D721Med (cell line): ENCODE data around the gene ORC1.

ENCODE experiments used
- DNase-seq: peaks from one replicate; pipeline ENCODE4 v3.0.0; 2011; ENCODE audit warnings: low spot score; ENCODE audit not compliant: insufficient read length
- FAIRE-seq: peaks from 2 replicates; lab custom pipeline; 2011; peaks lifted over from hg19 to GRCh38; lab: Jason Lieb, UNC
- TF ChIP-seq, protein P1 (sequence below): IDR thresholded peaks from 2 replicates; pipeline ENCODE4 v1.5.1; 2012; ENCODE audit warnings: mild to moderate bottlenecking, control low read depth; ENCODE audit not compliant: insufficient read depth; ENCODE audit errors: missing control alignments

ORC1 gene

DNA sequence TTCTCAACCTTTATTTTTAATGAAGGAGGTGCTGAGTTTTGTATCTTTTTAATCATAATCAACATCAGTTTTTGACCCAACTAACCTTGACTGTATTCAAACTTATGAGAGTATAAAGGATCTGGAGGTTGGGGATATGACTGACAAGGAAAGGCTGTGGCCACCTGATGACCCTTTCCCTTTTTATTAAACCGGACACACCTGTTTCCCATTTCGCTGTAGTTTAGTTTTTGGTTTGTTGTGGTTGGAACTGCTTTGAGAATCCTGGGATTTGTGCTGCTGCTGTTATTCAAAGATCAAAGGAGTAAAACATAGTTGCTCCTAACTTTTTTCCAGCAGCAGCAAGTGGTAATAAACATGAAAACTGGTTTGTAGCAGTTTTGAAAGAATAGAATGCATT, 12.6 kb upstream of the ORC1 start:
- no peak for FAIRE-seq
- DNase-seq, result no peak
- TF ChIP-seq, protein P1, sequence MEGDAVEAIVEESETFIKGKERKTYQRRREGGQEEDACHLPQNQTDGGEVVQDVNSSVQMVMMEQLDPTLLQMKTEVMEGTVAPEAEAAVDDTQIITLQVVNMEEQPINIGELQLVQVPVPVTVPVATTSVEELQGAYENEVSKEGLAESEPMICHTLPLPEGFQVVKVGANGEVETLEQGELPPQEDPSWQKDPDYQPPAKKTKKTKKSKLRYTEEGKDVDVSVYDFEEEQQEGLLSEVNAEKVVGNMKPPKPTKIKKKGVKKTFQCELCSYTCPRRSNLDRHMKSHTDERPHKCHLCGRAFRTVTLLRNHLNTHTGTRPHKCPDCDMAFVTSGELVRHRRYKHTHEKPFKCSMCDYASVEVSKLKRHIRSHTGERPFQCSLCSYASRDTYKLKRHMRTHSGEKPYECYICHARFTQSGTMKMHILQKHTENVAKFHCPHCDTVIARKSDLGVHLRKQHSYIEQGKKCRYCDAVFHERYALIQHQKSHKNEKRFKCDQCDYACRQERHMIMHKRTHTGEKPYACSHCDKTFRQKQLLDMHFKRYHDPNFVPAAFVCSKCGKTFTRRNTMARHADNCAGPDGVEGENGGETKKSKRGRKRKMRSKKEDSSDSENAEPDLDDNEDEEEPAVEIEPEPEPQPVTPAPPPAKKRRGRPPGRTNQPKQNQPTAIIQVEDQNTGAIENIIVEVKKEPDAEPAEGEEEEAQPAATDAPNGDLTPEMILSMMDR, result no peak

DNA sequence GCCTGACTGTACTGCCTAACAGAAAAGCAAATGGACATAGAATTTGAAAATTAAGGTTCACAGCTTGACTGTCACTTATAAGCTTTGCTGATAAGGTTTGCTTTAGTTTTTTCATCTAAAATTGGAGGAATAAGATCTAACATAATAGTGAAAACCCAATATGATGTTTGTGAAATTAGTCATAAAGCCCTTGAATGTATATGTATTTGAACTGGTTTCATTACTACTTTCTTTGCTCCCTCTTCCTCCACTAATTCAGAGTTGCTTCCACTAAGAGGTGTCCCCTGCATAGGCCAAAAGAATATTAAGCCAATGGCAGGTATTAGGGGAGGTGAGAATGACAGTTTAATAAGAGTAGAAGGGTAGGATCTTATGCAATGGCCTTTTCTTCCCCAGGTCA, 10.7 kb upstream of the ORC1 start:
- no peak for DNase-seq
- TF ChIP-seq, protein P1, result no peak
- no peak for FAIRE-seq

DNA sequence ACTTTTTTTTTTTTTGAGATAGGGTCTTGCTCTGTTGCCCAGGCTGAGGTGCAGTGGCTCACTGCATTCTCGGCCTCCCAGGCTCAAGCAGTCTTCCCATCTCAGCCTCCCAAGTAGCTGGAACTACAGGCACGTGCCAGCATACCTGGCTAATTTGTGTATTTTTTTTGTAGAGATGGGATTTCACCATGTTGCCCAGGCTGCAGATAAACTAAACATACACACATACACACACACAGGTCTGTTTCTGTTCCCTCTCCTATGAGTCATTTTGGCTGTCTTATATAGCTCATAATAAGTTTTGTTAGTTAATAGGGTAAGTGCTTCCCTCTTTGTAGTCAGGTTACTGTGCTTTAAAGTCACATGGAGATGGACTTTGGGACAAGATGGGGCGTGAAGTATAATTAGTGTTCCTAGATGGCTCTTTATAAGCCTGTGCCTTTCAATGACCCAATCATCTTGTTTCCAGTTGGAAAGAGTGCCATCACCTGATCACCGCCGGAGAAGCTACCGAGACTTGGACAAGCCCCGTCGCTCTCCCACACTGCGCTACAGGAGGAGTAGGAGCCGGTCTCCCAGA, 9.3 kb upstream of the ORC1 start:
- no peak for DNase-seq
- TF ChIP-seq, protein P1, result no peak
- FAIRE-seq, result no peak

DNA sequence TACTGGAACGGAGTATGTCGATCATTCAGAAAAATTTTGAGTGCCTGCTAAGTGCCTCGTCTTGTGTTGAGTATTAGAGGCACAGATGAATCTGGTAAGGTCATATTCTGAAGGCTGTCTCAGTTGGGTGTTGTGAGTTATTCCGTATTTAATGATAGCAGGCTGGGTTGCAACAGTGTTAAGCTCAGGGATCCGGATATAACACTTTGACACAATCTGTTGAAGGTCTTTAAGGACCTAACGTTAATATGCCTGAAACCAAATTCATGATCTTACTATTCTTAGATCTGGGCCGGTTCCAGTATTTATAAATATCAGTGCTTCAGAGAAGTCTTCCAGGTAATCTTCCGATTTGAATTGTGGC, 734 bp upstream of the ORC1 start:
- TF ChIP-seq, protein P1, result no peak
- no peak for FAIRE-seq
- no peak for DNase-seq

DNA sequence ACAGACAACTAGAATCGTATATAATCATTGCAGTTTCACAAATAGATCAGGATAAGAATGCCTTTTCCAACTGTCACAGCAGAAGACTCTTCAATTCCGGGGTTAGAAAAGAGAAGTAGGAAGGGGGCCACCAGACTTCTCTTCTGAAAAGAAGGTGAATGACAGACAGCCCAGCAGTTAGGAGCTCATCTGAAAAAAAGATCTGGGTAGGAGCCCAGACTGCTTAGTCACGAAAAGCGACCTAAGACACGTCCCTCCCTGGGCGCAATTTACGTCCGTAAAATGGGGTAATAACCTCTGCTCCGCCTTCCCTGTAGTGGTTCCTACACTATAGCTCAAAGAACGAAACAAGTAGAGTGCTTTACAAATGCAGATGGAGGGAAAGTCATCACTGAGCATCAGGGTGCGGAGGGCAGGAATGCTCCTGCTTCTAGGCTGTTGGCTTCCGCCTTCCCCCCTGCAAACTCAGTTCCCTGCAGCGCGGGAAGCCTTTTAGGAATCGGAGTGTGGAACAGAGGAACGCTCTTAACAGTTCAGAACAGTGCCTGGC, 582 bp downstream of the ORC1 start:
- FAIRE-seq (no peak), DNase-seq (no peak)
- TF ChIP-seq, protein P1, result no peak

DNA sequence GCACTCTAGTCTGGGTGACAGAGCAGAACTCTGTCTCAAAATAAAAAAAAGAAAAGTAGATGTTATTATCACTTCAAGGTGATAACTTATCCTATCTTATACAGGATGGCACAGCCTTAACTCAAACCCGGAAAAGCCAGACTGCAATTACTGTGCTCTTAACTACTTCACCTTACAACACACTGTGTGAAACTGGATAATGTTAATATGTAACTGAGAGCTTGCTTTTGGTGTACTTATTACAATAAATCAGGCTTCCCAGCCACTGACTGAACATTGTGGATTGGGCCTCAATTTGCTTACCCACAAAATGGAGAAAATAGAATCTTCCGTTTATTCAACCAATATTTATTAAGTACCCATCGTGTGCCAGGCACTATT, 1.4 kb downstream of the ORC1 start:
- DNase-seq, result no peak
- FAIRE-seq, result no peak
- TF ChIP-seq, protein P1, result no peak

DNA sequence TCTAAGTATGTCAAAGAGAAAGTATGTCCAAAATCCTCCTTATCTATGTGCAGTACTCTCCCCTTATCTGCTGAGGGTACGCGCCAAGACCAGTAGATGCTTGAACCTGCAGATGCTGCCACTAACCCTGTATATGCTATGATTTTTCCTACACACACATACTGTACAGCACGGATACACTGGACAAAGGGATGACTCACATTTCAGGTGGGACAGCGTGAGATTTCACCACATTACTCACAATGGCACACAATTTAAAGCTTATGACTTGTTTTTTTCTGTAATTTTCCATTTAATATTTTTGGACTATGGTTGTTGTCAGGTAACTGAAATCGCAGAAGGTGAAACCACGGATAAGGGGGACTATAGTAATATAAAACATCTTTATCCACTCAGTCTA, 4.1 kb downstream of the ORC1 start:
- TF ChIP-seq, protein P1, result no peak
- FAIRE-seq (no peak), DNase-seq (no peak)
